ENCODE measurements around the gene LCN10.
"Not testable (repeated sequence)": the region's sequence is repeated elsewhere in the genome, so short reads cannot be mapped to it uniquely, and the experiment has no call there.

LCN10 gene

DNA sequence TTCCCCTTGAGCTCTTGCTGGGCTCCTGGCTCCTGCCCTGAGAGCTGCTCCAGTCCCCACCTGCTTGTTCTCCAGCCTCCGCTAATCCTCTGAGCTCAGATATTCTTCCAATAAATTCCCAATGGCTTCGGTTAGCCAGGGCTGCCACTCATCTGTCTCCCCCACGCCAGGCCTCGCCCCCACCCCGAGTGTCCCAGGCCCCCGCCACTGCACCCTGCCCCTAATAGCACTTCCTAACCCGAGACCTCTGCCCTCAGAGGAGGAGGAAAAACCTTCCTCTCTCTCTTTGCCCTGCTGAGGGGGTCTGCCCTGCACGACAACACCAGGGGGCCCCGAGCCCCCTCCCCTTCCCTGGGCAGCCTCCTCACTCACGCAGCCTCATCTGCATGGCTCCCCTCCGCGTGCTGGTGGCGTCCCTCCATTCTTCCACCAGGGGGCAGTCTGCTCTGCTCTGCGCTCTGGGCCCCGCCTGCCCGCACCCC lies 27.0 kb upstream of the LCN10 start:
- FAIRE-seq = no peak

DNA sequence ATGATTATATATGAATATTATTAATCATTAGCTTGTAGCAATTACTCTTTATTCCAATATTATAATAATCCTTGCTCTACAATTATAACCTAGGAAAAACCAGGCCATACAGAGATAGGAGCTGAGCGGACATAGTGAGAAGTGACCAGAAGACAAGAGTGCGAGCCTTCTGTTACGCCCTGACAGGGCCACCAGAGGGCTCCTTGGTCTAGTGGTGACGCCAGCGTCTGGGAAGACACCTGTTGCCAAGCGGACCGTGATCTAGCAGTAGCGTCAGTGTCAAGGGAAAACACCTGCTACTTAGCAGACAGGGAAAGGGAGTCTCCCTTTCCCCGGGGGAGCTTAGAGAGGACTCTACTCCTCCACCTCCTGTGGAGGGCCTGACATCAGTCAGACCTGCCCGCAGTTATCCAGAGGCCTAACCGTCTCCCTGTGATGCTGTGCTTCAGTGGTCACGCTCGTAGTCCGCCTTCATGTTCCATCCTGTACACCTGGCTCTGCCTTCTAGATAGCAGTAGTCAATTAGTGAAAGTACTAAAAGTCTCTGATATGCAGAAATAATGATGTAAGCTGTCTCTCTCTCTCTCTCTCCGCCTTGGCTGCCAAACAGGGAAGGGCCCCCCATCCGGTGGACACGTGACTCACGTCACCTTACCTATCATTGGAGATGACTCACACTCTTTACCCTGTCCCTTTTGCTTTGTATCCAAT lies 23.8 kb upstream of the LCN10 start:
- FAIRE-seq = peak; percentile 54

DNA sequence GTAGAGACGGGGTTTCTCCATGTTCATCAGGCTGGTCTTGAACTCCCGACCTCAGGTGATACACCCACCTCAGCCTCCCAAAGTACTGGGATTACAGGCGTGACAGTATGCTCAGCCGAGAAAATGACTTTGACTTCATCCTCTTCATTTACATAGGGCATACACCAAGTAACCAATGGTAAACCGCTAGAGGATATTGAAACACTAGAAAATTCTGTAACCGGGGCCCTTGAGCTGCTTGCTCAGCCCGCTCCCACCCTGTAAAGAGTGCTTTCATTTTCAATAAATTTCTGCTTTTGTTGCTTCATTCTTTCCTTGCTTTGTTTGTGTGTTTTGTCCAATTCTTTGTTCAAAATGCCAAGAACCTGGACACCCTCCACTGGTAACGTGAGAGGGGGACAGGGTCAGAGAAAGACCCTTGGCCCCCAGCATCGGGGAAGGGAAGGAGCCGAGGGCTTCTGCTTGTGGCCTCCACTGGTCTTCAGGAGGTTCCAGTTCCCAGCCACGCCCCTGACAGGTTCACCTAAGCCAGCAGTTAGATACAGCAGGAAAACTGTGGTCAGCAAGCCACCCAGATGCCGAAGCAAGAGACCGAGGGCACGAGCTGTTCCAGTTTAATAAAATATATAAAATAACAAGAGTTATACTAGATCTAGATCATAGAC lies 23.1 kb upstream of the LCN10 start:
- not testable (repeated sequence) for FAIRE-seq

DNA sequence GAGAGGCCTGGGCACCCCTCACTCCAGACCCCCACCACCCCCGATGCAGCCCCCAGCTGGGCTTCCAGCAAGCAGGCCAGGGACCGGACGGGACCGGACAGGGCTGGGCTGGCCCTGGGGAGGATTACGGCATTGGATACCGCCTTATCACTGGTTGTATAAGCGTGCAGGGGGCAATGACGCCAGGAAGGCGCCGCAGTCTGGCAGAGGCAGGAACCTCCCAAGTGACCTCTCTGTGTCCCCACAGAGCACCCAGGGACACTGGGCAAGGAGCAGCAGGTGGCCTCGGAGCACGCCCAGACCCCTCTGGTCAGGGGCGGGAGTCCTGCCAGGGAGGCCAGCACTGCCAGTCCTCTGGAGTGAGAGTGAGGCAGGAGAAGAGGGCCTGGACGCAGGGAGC lies 22.3 kb upstream of the LCN10 start:
- FAIRE-seq = no peak

DNA sequence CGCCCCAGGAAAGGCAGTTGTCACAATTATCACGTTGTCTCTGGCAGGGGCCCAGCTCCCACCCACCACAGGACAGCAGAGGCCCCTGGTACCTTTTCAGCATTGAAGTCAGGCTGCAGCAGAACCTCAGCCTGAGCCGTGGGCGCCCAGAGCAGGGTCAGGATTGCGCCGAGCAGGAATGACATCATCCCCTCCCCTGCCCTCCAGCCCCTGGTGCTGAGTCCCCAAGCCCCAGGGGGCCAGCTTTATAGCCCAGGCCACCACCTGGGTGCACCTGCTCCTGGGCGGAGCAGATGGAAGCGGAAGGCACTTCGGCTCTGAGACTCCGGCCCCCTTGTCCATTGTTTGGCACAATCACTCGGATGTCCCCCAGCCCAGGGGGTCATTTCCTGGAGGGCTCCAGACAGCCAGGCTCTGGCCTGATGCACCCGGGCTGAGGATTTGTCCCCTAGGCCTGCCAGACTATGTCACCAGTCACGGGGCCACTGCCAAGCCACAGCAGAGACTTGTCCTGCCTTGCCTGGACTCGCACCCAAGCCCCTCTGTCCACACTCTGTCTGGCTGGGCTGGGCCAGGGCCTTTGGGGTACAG lies 21.7 kb upstream of the LCN10 start, which contains the start of gene LCN15:
Gene LCN15, minus strand, starts transcription at position 218 of the 591 bp plus-strand sequence. Its CDS starts 30 bp downstream, at position 188.
- no peak for FAIRE-seq

DNA sequence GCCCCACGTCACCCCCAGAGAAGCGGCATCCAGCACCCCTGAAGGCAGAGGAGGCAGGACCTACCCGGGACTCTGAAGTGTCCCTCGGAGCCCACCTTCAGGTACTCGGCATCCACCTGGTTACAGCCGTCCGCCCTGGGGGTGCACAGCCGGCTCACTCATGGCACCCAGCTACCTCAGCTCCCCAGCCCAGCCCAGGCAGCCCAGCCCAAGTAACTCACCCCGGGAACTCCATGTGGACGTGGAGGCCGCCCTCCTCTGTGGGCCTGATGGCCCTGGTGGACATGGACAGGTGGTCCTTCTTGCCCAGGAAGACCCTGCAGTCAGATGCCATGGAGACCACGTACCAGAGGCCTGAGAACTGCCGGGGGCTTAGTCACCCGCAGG lies 20.9 kb upstream of the LCN10 start:
- FAIRE-seq = no peak

DNA sequence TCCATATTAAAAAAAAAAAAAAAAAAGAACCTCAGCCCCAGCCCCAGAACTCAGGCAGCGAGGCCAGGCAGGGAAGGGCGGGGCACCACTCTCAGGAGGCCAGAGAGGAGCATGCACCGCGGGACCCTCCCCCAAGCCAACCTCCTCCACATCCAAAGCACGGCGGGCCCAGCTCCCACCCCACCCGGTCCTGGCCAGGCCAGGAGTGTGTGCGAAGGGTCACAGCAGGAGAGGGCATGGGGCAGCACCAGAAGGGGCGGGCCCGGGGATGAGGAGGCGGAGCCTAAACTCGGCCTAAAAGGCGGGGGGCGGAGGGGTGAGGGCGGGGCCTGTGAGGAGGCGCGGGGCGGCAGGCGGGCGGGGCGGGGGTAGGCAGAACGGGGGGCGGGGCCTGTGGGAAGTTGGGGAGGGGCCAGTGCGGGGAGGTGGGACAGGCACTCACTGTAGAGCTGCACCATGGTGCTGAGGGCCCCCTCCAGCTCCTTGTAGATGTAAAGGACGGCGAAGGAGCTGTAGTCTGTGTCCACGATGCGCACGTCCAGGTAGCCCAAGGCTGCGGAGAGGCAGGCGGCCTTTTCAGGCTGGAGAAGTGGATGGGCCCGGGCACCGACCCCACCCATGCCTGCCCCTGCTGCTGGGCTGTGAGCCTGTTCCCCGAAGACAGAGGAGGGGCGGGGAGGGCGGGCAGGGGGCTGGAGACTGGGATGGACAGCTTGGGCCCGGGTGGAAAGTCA lies 20.3 kb upstream of the LCN10 start:
- FAIRE-seq = no peak

DNA sequence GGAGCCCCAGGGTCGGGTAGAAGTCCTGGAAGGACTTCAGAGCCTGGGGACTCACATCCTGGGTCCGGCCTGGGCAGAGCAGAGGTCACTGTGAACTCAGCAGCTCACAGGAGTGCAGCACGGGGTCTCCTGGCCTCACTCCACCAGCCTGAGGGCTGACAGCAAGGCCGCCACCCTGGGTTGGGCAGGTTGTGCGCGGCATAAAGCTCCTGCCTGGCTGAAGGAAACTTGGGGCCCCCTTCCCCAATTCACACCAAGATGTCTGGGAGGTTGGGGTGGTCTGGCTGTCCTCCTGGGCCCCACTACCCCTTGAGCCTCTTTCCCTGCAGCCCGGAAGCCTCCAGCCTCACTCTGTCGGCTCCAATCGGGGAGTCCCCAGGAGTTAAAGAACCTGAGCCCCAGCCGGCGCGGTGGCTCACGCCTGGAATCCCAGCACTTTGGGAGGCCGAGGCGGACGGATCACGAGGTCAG lies 19.5 kb upstream of the LCN10 start:
- no peak for FAIRE-seq

DNA sequence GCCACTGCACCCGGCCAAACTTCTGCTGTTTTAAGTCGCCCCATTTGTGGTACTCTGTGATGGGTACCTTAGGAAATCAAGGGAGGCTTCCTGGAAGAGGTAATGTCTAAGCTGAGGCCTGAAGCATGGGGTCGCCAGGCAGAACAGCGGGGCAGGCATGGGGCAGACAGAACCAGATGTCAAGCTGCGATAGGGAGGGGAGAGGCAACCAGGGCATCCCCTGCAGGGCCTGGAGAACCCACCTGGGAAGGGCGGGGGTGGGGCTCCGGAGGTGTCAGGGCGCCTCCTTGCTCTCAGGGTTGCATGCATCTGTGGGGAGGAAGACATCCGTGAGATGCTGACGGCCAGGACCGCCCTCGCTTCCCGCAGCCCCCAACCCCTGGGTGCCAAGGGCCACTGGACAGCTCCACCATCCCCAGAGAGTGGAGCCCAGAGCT lies 18.8 kb upstream of the LCN10 start:
- no peak for FAIRE-seq

DNA sequence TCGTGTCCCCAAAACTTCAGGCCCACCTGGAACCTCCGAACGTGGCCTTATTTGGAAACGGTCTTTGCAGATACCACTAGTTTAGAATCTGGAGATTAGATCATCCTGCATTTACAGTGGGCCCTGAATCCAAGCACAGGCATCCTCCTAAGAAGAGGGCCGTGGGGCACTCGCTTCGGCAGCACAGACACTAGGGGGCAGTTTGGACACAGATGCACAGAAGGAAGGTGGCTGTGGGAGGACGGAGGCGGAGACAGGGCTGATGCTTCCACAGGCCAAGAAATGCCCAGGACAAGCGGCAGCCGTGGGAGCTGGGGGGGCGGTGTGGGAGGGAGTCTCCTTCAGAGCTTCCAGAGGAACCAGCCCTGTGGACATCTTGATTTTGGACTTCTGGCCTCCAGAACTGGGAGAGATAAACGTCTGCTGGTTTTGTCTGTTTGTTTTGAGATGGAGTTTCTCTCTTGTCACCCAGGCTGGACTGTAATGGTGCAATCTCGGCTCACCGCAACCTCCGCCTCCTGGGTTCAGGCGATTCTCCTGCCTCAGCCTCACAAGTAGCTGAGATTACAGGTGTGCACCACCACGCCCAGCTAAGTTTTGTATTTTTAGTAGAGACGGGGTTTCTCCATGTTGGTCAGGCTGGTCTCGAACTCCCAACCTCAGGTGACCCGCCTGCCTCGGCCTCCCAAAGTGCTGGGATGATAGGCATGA lies 18.2 kb upstream of the LCN10 start:
- peak; percentile 47 for FAIRE-seq

DNA sequence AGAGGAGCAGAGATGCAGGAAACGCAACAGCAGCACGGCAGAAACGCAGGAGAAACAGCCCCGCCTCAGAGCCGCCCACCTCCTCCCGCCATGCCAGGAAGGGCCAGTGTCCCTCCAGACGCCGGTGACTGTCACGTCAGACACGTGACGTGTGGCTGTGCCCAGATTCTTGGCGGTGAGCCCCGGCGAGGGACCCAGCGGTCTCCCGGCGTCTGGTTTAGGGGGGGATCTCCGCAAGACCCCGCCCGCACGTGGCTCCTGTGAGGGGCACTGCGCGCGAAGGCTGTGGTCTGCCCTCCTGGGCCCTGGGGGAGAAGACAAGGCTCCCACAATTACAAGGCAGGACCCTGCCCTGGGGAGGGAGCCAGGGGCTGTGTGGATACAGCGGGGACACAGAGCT lies 17.7 kb upstream of the LCN10 start:
- FAIRE-seq = no peak

DNA sequence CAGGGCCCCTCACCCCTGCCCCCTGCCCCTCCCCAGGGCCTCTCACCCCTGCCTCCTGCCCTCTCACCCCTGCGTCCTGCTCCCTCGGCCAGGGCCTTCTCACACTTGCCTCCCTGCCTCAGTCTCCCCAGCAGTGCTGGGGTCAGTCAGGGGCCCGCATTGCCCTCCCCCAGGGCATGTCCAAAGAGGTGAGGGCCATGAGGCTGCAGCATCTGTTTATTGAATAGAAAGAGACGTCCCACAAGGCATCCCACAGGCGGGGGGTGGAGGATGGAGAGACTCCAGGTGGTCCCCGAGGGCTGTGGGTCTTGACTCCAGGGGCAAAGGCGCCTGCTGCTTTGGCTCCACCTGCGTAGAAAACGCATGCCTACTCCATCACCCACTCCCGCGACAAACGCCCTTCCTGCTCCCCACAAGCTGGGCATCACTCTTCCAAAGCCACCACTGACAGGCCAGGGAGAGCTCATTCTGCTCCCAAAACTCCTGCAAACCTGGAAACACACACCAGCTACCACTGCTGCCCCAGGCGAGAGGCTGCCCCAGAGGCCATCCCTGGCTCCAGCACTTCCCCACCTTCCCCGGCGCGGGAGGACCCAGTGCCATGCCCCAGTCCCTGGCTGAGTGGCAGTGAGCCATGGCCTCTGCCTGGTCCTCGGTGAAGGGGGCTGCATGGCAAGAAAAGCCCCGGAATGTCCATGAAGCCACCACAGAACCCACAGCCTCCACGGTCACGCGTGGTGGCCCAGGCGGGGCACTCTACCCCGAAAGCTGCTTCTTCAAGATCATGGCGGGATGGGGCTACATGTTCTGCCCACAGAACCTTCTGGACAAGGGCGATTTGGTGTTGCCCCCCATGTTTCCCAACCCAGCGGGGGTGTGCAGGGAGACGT lies 16.9 kb upstream of the LCN10 start:
- FAIRE-seq = no peak

DNA sequence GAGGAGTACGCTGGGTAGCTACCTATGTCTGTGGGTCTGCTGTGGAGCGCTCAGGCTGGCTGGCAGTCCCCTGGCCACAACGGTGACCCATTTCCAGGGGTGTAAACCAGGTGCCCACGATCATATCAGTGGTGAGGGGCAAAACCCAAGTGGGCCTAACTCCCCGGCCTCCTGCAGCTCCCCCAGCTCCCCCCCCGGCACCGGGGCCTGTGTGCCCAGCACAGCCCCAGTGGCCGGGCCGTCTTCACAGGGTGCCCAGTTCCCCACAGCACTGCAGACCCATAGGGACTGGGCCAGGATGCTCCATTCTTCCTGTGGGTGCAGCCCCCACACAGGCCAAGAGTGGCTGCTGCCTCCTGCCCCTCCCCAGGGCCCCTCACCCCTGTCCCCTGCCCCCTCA lies 16.3 kb upstream of the LCN10 start:
- FAIRE-seq = no peak

DNA sequence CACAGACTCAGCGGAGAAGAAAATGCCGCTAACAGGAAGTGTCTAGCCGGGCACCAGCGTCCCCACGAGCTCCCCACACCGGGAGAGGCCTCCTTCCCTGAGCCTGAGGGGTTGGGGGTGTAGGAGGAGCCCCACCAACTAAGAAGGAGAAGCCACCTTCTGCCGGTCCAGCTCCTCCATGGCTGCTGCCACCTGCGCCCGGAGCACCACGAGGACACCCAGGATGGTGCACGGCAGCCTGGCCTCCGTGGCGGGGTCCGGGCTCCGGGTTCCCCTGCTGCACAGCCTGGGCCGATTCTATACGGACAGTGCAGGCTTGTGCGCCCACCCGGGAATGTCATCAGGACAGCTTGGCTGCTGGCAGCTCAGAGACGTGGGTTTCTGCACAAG lies 15.0 kb upstream of the LCN10 start:
- FAIRE-seq = no peak

DNA sequence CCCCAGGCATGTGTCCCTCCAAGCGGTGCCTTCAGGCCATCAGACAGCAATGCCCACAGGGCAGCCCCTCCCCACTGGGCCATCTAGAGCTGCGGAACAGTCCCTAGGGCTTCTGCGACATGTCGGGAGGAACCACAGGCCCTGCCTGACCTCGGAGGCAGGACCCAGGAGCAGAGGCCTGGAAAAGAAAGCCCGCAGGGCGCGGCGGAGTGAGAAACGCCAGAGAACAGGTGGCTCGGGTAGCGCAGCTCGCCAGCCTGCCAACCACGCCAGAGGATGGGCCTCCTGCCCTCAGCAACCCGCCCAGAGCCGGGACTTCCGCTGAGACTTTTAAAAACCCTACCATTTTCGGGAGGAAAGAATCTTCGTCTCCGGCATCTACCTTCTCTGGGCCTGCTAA lies 14.6 kb upstream of the LCN10 start:
- FAIRE-seq = no peak

DNA sequence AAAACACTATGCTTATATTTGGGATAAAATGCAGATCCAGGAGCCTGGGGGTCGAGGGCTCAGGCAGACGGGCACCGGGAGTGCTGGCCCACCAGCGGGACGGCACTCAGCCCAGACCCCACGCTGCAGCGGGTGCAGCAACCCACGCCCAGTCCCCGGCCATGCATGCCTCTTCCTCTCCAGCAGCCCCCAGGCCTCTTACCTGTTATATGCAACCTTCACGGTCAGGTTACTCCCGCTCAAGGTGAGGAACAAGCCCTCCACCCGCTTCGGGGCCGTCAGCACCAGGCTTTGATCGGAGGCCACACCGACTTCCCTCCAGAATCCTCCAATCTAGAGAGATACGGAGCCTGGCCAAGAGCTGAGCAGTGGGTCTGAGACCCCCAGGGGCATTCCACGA lies 14.1 kb upstream of the LCN10 start:
- FAIRE-seq = no peak

DNA sequence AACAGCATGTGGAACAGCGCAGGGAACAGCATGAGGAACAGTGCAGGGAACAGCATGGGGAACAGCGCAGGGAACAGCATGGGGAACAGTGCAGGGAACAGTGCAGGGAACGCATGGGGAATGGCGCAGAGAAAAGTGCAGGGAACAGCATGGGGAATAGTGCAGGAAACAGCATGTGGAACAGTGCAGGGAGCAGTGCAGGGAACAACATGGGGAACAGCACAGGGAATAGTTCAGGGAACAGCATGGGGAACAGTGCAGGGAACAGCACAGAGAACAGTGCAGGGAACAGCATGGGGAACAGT lies 13.3 kb upstream of the LCN10 start:
- FAIRE-seq = no peak

DNA sequence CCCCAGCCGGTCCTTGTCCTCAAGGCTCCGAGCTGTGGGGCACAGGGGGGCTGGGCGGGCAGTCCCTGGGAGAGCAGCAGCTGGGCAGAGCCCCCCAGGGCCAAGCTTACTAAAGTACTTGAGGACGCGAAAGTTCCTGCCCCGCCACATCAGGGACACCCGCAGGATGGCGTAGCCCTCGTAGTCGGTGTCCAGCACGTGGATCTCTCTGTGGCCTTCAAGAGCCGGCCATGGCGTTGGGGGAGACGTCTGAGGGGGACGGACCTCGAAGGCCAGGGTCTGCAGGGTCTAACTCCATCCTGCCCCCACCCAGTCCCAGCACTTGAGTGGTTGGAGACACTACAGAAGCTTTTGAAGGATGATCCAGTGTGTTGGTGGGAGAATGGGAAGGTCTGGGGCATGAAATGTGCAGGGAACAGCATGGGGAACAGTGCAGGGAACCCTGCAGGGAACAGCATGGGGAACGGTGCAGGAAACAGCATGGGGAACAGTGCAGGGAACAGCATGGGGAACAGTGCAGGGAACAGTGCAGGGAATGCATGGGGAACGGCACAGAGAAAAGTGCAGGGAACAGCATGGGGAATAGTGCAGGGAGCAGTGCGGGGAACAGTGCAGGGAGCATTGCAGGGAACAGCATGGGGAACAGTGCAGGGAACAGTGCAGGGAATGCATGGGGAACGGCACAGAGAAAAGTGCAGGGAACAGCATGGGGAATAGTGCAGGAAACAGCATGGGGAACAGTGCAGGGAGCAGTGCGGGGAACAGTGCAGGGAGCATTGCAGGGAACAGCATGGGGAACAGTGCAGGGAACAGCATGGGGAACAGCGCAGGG lies 12.8 kb upstream of the LCN10 start:
- not testable (repeated sequence) for FAIRE-seq

DNA sequence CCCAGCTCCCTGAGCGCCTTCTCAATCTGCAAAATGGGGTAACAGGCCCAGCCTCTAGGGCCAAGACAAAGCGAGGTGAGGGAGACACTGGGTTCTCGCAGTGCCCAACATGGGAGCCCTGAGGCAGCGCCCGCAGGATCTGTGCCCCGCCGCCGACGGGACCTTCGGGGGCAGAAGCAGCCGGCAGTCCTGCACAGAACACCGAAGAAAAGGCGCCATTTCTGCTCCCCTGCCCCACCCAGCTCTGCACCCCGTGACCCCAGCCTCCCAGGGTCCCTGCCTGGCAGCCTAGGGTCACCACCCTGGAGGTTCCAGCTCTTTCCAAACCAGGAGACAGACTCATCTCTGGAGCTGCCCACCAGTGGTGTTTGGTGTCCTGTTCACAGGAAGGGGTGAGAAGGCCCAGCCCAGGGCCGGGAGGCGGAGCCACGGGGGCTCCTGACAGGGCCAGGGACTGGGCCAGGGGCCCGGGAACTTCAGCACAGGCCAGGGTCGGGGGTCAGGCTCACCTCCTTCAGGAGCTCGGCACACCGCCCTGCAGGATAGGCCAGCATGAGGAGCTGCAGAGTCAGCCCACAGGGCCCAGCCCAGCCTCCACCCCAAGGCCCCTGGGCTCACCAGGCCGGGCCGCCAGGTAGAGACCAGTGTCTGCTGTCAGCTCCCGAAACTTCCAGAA lies 12.0 kb upstream of the LCN10 start:
- FAIRE-seq = no peak

DNA sequence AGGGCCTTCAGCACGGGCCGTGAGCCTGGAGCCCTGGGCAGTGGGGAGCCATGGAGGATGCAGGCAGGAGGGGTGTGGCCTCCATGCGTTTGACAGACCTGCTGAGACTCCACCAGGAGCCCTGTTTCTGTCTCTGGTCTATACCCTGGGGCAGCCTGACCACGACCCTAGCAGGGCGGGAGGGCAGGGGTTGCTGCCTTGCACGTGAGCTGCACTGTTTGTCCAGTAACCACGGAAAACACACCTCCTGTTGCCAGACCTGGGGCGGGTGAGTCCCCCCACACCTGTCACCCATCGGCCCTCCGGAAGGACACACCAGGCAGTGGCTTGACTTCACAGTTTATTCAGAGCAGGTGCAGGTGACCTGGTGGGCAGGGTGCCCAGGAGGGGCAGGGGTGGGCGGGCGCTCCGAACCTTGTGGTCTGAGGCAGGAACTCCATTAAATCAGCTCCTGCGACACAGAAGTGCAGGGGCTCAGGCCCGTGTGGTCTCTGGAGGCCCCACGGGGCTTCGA lies 11.4 kb upstream of the LCN10 start:
- FAIRE-seq = no peak

Measured in TTC549 (cell line).